GM23248 (cell line): Measurements from ENCODE around the gene BRPF3. TPM values are rescaled to one million over a fixed set of nuclear protein-coding genes. Genes with fewer than 3 reads are reported as not detected.
A peak's percentile ranks its signal among the peaks of the same experiment; 100 is the strongest.

ENCODE experiments used
- DNase-seq: peaks from one replicate; pipeline ENCODE4 v3.0.0-alpha.2; 2015
- H2AFZ ChIP-seq: fragments of 200-600 bp; sonication (generic); 2 replicates; pipeline ENCODE4 v1.6.1; 2016; ENCODE audit warnings: antibody characterized with exemption
- H3F3A ChIP-seq: fragments of 200-600 bp; sonication (generic); 2 replicates; pipeline ENCODE4 v1.6.1; 2016; ENCODE audit warnings: mild to moderate bottlenecking, antibody characterized with exemption, mixed run types; ENCODE audit not compliant: insufficient read depth
- H3K27ac ChIP-seq: fragments of 200-600 bp; sonication (generic); 2 replicates; pipeline ENCODE4 v1.5.1; 2016; ENCODE audit warnings: mild to moderate bottlenecking
- H3K27me3 ChIP-seq: fragments of 200-600 bp; sonication (generic); replicated peaks from 2 replicates; pipeline ENCODE4 v1.6.1; 2016; ENCODE audit warnings: mild to moderate bottlenecking; ENCODE audit not compliant: insufficient read depth
- H3K36me3 ChIP-seq: fragments of 200-600 bp; sonication (generic); 2 replicates; pipeline ENCODE4 v1.6.1; 2016; ENCODE audit warnings: low read depth, mild to moderate bottlenecking
- H3K4me1 ChIP-seq: fragments of 200-600 bp; sonication (generic); 2 replicates; pipeline ENCODE4 v1.6.1; 2016; ENCODE audit warnings: mild to moderate bottlenecking; ENCODE audit not compliant: insufficient read depth
- H3K4me2 ChIP-seq: fragments of 200-600 bp; sonication (generic); one replicate; pipeline ENCODE4 v1.6.1; 2016; ENCODE audit warnings: mild to moderate bottlenecking; ENCODE audit not compliant: unreplicated experiment
- H3K4me3 ChIP-seq: fragments of 200-600 bp; sonication (generic); 2 replicates; pipeline ENCODE4 v1.5.1; 2016; ENCODE audit warnings: mild to moderate bottlenecking
- H3K79me2 ChIP-seq: fragments of 200-600 bp; sonication (generic); 2 replicates; pipeline ENCODE4 v1.6.1; 2016; ENCODE audit warnings: mild to moderate bottlenecking; ENCODE audit not compliant: insufficient read depth
- H3K9ac ChIP-seq: fragments of 200-600 bp; sonication (generic); 2 replicates; pipeline ENCODE4 v1.6.1; 2016; ENCODE audit warnings: mild to moderate bottlenecking
- H3K9me2 ChIP-seq: fragments of 200-600 bp; sonication (generic); 2 replicates; pipeline ENCODE4 v1.6.1; 2016; ENCODE audit warnings: mixed run types, mild to moderate bottlenecking, moderate library complexity; ENCODE audit not compliant: insufficient read depth
- H3K9me3 ChIP-seq: fragments of 200-600 bp; sonication (generic); one replicate; pipeline ENCODE4 v1.6.1; 2017; ENCODE audit warnings: low read depth
- H4K20me1 ChIP-seq: fragments of 200-600 bp; sonication (generic); 2 replicates; pipeline ENCODE4 v1.6.0; 2016; ENCODE audit not compliant: insufficient read depth
- EZH2 ChIP-seq: fragments of 200-600 bp; sonication (generic); IDR thresholded peaks from 2 replicates; pipeline ENCODE4 v1.6.1; 2018; ENCODE audit warnings: antibody characterized with exemption, mild to moderate bottlenecking; ENCODE audit not compliant: insufficient read depth, poor library complexity, severe bottlenecking
- EZH2phosphoT487 ChIP-seq: fragments of 200-600 bp; sonication (generic); IDR thresholded peaks from 2 replicates; pipeline ENCODE4 v1.6.1; 2018; ENCODE audit warnings: antibody characterized with exemption, moderate library complexity, mild to moderate bottlenecking, low read depth; ENCODE audit not compliant: insufficient read depth
- WGBS, 2 experiments: methylation state at CpG; one replicate each; pipeline ENCODE4 v1.1.6; 2015 to 2017; ENCODE audit warnings: low lambda C conversion rate in 2 of 2, low coverage in 1 of 2; ENCODE audit errors: missing lambda C conversion rate in 2 of 2; 5-methylcytosine and 5-hydroxymethylcytosine counted together
- in situ Hi-C: fragments of 300-500 bp; cut with MboI; formaldehyde crosslinking; loops from 2 replicates; pipeline ENCODE4 v1.15.0; 2020
- polyA plus RNA-seq: library from polyadenylated mRNA; unstranded; fragments of >200 nt; fragmentation: Nextera tagmentation; extraction: Ambion mirVana; gene quantifications from 2 replicates; pipeline ENCODE4 v1.2.1, GENCODE V29; 2016
- total RNA-seq: library from RNA; depleted of rRNA; stranded (reverse); fragments of >200 nt; shearing (Covaris generic); gene quantifications from 2 replicates; pipeline ENCODE4 v1.2.3, GENCODE V29; 2014; rRNA removed

The BRPF3 gene
- total RNA-seq, result 7.9 and 11.3 TPM in 2 replicates
- 5.8 and 6.3 TPM in 2 replicates for polyA plus RNA-seq

DNA sequence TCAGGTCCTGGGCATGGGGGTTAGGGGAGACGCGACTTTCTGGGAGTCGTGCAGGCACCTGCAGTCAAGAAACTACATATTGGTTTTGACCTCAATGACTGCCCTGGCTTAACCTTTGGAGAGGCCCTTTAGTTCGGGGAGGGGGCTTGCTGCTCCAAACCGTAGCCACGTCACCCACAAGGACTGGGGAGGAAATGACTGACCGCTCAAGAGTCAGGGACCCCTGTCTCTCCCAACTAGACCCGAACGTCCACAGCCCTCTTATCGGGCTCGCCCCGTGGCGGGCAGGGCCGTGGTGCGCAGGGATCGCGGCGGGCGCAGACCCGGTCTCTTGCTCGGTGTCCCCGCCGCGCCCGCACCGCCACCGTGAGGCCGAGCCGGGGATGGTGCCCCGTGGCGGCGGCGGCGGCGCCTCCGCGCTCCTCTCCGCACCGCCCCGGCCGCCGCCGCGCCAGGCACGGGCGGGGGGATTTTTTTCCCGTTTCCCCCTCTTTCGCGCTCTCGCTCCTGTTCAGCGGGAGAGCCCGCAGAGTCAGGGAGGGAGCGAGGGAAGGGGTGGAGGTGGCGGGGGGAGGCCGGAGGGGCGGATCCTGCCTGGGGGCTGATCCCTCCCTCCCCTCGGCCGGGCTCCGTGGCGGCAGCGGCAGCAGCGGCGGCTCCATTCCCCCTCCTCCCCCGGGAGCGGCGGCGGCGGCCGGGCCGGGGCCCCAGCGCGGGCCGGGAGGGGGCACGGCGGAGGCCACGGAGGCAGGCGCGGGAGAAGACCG is at the start of gene BRPF3:
Gene BRPF3, plus strand, starts transcription at position 632 of the 767 bp plus-strand sequence. CDS start 3,579 bp downstream, outside the sequence.
- Histone ChIP-seq H3K36me3 (no peaks in the 10 kb centered on the region), H3F3A (peaks cover 6% of the 10 kb centered on the region; the same call in 1 of the 2 replicates), H3K27ac (peak within 1 kb of the TSS; percentile 71), H3K27me3 (no peaks in the 10 kb centered on the region), H3K4me1 (0 out of 2 replicates have a peak, but pooled peaks cover 5% of the 10 kb centered on the region), H3K4me3 (peak within 1 kb of the TSS; percentile 85), H2AFZ (peak within 1 kb of the TSS; percentile 91), H4K20me1 (no peaks in the 10 kb centered on the region), H3K9ac (peak within 1 kb of the TSS; percentile 94), H3K9me3 (no peaks in the 10 kb centered on the region), H3K79me2 (peaks cover 42% of the 10 kb centered on the region), H3K4me2 (peak within 1 kb of the TSS; percentile 94), H3K9me2 (no peaks in the 10 kb centered on the region)
- 1 to 2% methylated on average over 49 to 62 of the region's 79 CpGs for WGBS, 2 experiments
- in situ Hi-C loops, result no loop called here
- TF ChIP-seq EZH2phosphoT487 (no peak), EZH2 (no peak)
- DNase-seq, result peak; percentile 86

DNA sequence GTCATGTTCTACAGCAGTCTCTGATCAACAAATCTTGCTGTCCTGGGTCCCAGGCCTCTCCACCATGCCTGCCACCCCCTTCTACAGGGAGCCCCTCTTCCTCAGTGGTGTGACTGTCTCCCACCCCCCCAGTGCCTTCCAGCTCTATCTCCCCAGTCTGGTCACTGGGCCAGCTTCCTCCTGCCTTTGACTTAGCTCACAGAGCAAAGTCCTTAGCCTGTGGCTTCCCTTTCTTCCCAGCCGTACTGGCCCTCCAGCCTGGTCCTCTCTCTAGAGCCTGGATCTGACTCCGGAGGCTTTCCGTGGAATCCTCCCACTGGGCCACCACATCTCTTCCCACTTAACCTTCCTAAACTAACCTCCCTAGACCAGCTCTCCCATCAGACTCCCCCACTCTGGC is 49.2 kb upstream of the BRPF3 start:
- DNase-seq, result no peak
- H3K79me2 ChIP-seq, result no peaks in the 10 kb centered on the region
- WGBS, 2 experiments, result 87 to 92% methylated on average over 3 of the region's 3 CpGs
- TF ChIP-seq EZH2phosphoT487, result no peak
- TF ChIP-seq EZH2, result no peak
- no peak overlapping the region for H3K9ac ChIP-seq
- H4K20me1 ChIP-seq, result no peaks in the 10 kb centered on the region
- no peak overlapping the region for H3K4me2 ChIP-seq
- H3K27me3 ChIP-seq, result no peaks in the 10 kb centered on the region
- no peaks in the 10 kb centered on the region for H3K4me1 ChIP-seq
- in situ Hi-C loops, result no loop called here
- H3K4me3 ChIP-seq, result no peak overlapping the region
- no peaks in the 10 kb centered on the region for H3K9me3 ChIP-seq
- H3K27ac ChIP-seq, result no peak overlapping the region
- no peaks in the 10 kb centered on the region for H3F3A ChIP-seq
- no peaks in the 10 kb centered on the region for H3K36me3 ChIP-seq
- no peak overlapping the region for H2AFZ ChIP-seq
- H3K9me2 ChIP-seq, result no peaks in the 10 kb centered on the region

DNA sequence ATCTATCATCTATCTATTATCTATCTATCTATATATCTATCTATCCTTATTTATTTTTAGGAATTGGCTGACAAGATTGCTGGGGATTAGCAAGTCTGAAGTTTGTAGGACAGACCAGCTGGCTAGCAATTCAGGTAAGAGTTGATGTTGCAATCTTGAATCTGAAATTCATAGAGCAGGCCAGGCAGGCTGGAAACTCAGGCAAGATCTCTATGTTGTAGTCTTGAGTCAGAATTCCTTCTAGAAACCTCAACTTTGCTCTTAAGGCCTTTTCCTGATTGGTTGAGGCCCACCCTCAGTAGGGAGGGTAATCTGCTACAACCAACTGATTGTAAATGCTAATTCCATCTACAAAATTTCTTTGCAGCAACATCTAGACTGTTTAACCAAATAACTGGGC is 47.1 kb upstream of the BRPF3 start:
- H3K9ac ChIP-seq, result no peak overlapping the region
- no peaks in the 10 kb centered on the region for H3K79me2 ChIP-seq
- no peaks in the 10 kb centered on the region for H3F3A ChIP-seq
- H3K9me2 ChIP-seq, result no peaks in the 10 kb centered on the region
- H2AFZ ChIP-seq, result no peak overlapping the region
- H3K4me1 ChIP-seq, result no peaks in the 10 kb centered on the region
- no peak for DNase-seq
- no peaks in the 10 kb centered on the region for H3K9me3 ChIP-seq
- H4K20me1 ChIP-seq, result no peaks in the 10 kb centered on the region
- TF ChIP-seq EZH2phosphoT487 (no peak), EZH2 (no peak)
- H3K4me2 ChIP-seq, result no peak overlapping the region
- no peaks in the 10 kb centered on the region for H3K27me3 ChIP-seq
- in situ Hi-C loops, result no loop called here
- no peaks in the 10 kb centered on the region for H3K36me3 ChIP-seq
- no peak overlapping the region for H3K27ac ChIP-seq
- H3K4me3 ChIP-seq, result no peak overlapping the region

DNA sequence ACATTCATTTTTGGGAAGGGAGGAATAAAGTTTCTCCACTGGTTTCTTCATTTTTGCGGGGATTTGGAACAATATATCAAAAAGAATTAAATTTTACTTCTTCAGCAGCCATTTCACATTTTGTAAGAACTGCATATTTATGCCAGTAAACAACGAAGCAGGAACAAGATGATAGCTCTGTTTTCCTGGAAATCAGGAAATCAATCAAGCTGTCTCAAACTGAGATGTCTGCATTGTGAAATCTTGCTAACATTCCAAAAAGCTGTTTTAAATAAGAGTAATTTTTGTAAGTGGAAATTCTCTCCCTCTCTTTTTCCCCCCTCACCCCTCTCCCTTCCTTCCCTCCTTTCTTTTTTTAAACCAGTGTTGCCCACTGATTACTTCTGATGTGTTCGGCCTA is 46.3 kb upstream of the BRPF3 start:
- H3K4me1 ChIP-seq, result no peaks in the 10 kb centered on the region
- 11 to 14% methylated on average over 3 of the region's 3 CpGs for WGBS, 2 experiments
- H3K79me2 ChIP-seq, result no peaks in the 10 kb centered on the region
- no peak for TF ChIP-seq EZH2
- H3K36me3 ChIP-seq, result no peaks in the 10 kb centered on the region
- 0 out of 2 replicates have a peak overlapping the region, but pooled peaks have one; percentile 5 for H2AFZ ChIP-seq
- no peaks in the 10 kb centered on the region for H3K9me2 ChIP-seq
- no peak overlapping the region for H3K9ac ChIP-seq
- H3K4me2 ChIP-seq, result no peak overlapping the region
- H3K27ac ChIP-seq, result no peak overlapping the region
- no peak overlapping the region for H3K4me3 ChIP-seq
- no peaks in the 10 kb centered on the region for H3K9me3 ChIP-seq
- DNase-seq, result no peak
- H4K20me1 ChIP-seq, result no peaks in the 10 kb centered on the region
- in situ Hi-C loops, result no loop called here
- H3K27me3 ChIP-seq, result no peaks in the 10 kb centered on the region
- no peaks in the 10 kb centered on the region for H3F3A ChIP-seq

DNA sequence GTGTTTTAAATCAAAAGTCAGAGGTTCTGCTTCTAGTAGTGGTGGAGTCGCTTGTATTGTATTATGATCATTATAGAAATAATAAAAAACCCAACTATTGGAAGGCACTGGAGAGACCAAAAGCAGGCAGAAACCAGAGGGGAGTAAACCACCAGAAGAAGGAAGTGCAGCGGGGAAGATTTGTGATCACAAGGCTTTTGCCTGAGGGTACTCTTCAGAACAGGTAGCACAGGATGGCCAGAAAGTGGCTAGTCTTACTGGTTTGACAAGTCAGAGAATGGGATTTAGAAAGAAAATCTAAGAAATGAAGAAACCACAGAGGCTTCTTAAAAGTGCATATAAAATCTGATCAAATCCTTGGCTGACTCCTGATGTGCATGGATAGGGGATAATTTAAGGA is 42.3 kb upstream of the BRPF3 start:
- Histone ChIP-seq H3F3A (no peaks in the 10 kb centered on the region), H3K27me3 (no peaks in the 10 kb centered on the region), H3K27ac (no peak overlapping the region), H3K4me1 (no peaks in the 10 kb centered on the region), H3K36me3 (no peaks in the 10 kb centered on the region), H3K4me3 (no peak overlapping the region), H2AFZ (no peak overlapping the region), H3K79me2 (no peaks in the 10 kb centered on the region), H3K9me2 (no peaks in the 10 kb centered on the region), H4K20me1 (no peaks in the 10 kb centered on the region), H3K9me3 (no peaks in the 10 kb centered on the region), H3K4me2 (no peak overlapping the region), H3K9ac (no peak overlapping the region)
- in situ Hi-C loops, result no loop called here
- TF ChIP-seq EZH2phosphoT487 (no peak), EZH2 (no peak)
- DNase-seq, result no peak
- WGBS, 2 experiments, result 81 to 98% methylated on average over 2 of the region's 2 CpGs
